OCI-LY1 (cell line): Measurements from ENCODE around the gene DBNL.

Experiments used
- EZH2 ChIP-seq: fragments of 200-600 bp; sonication (generic), shearing (Covaris generic); IDR thresholded peaks from 2 replicates; pipeline ENCODE4 v1.8.0; 2017; ENCODE audit warnings: borderline replicate concordance, mixed run types, mild to moderate bottlenecking, antibody characterized with exemption, low read length, moderate library complexity, mixed read lengths
- TF ChIP-seq, protein P1 (sequence below): fragments of 200-600 bp; sonication (generic), shearing (Covaris generic); IDR thresholded peaks from 2 replicates; pipeline ENCODE4 v1.5.1; 2017; ENCODE audit warnings: mild to moderate bottlenecking, antibody characterized with exemption, low read length, moderate library complexity, mixed read lengths

DNA sequence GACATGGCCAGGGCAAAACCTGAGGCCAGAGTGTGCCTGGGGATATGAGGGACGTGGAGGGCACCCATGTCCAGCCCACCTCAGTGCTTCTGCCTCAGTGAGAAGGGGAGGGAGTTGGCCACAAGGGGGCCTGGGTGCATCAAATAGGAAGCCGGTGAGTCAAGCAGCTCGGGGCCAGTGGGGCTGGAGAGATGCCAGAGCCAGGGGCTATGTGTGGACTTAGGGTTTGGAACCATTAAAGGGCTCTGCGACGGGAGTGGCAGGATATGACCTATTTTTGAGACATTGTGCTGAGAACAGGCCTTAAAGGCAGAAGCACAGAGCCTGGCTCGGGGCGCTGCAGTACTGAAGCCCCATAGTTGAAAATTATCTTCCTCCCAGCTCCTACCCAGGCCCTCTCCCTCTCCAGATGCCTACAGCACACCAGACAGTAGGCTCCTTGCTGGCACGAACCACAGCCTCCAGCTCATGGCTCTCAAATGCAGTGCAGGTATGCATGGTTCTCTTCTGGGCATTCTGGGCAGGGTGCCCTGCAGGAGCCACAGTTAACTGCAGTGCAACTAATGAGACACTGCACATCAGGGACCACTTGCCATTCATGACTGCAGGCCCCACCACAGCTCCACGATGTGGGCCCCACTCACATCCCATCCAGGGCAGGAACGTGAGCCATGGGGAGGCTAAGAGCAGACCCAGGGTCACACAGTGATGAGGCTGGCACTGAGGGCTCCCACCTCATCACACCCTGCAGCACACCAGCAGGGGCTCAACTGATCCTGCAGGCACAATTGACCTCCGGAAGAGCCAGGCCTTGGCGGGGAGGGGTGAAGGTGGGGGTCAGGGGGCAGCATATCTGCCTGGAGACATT lies 28.1 kb downstream of the DBNL start:
- TF ChIP-seq, protein P1, sequence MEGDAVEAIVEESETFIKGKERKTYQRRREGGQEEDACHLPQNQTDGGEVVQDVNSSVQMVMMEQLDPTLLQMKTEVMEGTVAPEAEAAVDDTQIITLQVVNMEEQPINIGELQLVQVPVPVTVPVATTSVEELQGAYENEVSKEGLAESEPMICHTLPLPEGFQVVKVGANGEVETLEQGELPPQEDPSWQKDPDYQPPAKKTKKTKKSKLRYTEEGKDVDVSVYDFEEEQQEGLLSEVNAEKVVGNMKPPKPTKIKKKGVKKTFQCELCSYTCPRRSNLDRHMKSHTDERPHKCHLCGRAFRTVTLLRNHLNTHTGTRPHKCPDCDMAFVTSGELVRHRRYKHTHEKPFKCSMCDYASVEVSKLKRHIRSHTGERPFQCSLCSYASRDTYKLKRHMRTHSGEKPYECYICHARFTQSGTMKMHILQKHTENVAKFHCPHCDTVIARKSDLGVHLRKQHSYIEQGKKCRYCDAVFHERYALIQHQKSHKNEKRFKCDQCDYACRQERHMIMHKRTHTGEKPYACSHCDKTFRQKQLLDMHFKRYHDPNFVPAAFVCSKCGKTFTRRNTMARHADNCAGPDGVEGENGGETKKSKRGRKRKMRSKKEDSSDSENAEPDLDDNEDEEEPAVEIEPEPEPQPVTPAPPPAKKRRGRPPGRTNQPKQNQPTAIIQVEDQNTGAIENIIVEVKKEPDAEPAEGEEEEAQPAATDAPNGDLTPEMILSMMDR: peak; percentile 89
- TF ChIP-seq EZH2: no peak
